LNCAP (cell line): ENCODE results near the gene RPS6KA6.

Experiments used
- CTCF ChIP-seq: fragments of 450-650 bp; IDR thresholded peaks from 2 replicates; pipeline ENCODE4 v1.5.1; 2017; ENCODE audit warnings: mild to moderate bottlenecking

The RPS6KA6 gene

GRCh38 chrX:84168095-84168494 lies 19.9 kb downstream of the RPS6KA6 start:
- TF ChIP-seq CTCF: no peak

GRCh38 chrX:84165711-84166110 lies 22.3 kb downstream of the RPS6KA6 start:
- TF ChIP-seq CTCF: no peak

- TF ChIP-seq CTCF: no peak
Observed at GRCh38 chrX:84162401-84162800, 25.6 kb downstream of the RPS6KA6 start.

GRCh38 chrX:84161641-84162040 lies 26.4 kb downstream of the RPS6KA6 start:
- no peak for TF ChIP-seq CTCF

- TF ChIP-seq CTCF: no peak
Observed at GRCh38 chrX:84160736-84161135, 27.3 kb downstream of the RPS6KA6 start.

GRCh38 chrX:84156821-84157220 lies 31.2 kb downstream of the RPS6KA6 start:
- no peak for TF ChIP-seq CTCF

GRCh38 chrX:84155938-84156337 lies 32.1 kb downstream of the RPS6KA6 start:
- TF ChIP-seq CTCF: no peak

GRCh38 chrX:84153538-84153937 lies 34.5 kb downstream of the RPS6KA6 start:
- no peak for TF ChIP-seq CTCF
